Measurements from ENCODE around the gene LRRC46. TPM values are rescaled to one million over a fixed set of nuclear protein-coding genes. Genes with fewer than 3 reads are reported as not detected.

Gene LRRC46
- total and polyA plus RNA-seq, 4 donors, result 9.3 to 25.3 (median 10.7) TPM

DNA sequence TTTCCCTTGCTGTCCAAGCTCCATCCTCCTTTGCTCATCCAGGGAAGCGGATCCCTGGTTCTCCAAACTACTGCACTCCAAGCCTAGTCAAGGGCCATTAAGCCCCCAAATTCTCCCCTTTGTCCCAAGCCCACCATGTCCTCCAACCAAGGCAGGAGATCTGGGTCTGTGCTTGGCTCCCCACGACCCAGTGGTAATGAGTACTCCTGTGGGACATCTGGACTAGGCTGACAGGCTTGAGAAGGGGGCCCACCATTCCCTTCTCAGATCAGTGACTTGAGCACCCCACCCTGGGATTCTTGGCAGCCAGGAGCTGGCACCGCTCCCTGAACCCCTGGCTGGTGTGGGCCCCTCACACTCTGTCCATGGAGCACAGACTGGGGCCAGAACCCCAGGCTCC lies 27.0 kb upstream of the LRRC46 start:
- no peak overlapping the region for H3K4me3 ChIP-seq
- no peaks in the 10 kb centered on the region for H3K9me3 ChIP-seq (ENCODE audit: control insufficient read depth in 4 of 4, insufficient read depth in 3 of 4, low read length in 3 of 4)
- peaks cover 0 to 28% (median 6%) of the 10 kb centered on the region in 4 donors for H3K36me3 ChIP-seq (ENCODE audit: control insufficient read depth in 4 of 4, insufficient read depth in 4 of 4, low read length in 4 of 4)
- ATAC-seq (ENCODE audit: insufficient read depth, low FRiP score), result no peak
- H3K27me3 ChIP-seq (ENCODE audit: control insufficient read depth in 3 of 3, insufficient read depth in 3 of 3, low read length in 2 of 3), result no peaks in the 10 kb centered on the region
- H3K9ac ChIP-seq (ENCODE audit: insufficient read depth in 1 of 2, low read length in 2 of 2), result no peak overlapping the region
- TF ChIP-seq, protein P1, sequence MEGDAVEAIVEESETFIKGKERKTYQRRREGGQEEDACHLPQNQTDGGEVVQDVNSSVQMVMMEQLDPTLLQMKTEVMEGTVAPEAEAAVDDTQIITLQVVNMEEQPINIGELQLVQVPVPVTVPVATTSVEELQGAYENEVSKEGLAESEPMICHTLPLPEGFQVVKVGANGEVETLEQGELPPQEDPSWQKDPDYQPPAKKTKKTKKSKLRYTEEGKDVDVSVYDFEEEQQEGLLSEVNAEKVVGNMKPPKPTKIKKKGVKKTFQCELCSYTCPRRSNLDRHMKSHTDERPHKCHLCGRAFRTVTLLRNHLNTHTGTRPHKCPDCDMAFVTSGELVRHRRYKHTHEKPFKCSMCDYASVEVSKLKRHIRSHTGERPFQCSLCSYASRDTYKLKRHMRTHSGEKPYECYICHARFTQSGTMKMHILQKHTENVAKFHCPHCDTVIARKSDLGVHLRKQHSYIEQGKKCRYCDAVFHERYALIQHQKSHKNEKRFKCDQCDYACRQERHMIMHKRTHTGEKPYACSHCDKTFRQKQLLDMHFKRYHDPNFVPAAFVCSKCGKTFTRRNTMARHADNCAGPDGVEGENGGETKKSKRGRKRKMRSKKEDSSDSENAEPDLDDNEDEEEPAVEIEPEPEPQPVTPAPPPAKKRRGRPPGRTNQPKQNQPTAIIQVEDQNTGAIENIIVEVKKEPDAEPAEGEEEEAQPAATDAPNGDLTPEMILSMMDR (IDR thresholded peaks at IDR 0.05; ENCODE audit: control extremely low read depth, extremely low read depth), result no peak
- no peak for DNase-seq
- 73 to 79% methylated on average over 3 of the region's 3 CpGs for WGBS, 2 donors
- no peaks in the 10 kb centered on the region for H3K4me1 ChIP-seq (ENCODE audit: control insufficient read depth in 5 of 5, insufficient read depth in 5 of 5, low read length in 5 of 5)
- no peak overlapping the region for H3K27ac ChIP-seq (ENCODE audit: low read depth in 1 of 2, low read length in 1 of 2)

DNA sequence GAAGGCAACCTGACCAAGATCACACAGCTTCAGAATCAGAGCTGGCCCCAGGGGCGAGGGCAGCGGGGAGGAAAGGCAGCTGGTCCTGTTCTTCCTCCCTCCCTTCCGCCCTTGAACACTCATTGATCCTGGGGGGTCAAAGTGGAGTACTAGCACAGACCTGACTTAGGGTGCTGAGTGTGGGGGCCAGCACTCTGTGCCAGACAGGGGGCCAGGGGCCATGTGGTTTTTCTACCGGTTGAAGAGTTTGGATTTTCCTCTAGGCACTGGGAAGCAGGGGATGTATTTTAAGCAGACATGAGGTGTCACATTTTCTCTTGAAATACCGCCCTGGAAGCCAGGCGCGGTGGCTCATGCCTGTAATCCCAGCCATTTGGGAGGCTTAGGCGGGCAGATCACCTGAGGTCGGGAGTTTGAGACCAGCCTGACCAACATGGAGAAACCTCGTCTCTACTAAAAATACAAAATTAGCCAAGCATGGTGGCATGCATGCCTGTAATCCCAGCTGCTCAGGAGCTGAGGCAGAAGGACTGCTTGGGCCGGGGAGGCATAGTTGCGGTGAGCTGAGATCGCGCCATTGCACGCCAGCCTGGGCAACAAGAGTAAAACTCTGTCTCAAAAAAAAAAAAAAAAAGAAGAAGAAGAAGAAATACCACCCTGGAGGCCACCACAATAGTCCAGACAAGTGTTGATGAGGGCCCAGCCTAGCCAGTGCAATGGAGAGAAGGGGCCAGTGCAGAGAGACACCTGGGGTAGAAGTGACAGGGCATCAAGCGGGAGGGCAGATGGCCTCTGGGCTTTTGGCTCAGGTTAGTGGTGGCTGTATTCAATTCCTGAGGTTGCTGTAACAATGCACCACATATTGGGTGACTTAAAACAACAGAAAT lies 25.2 kb upstream of the LRRC46 start:
- no peak for DNase-seq
- Histone ChIP-seq H3K4me1 (ENCODE audit: control insufficient read depth in 5 of 5, insufficient read depth in 5 of 5, low read length in 5 of 5) (peaks cover 0 to 7% (median 1%) of the 10 kb centered on the region in 5 donors), H3K27me3 (ENCODE audit: control insufficient read depth in 3 of 3, insufficient read depth in 3 of 3, low read length in 2 of 3) (no peaks in the 10 kb centered on the region), H3K4me3 (no peak overlapping the region), H3K27ac (ENCODE audit: low read depth in 1 of 2, low read length in 1 of 2) (no peak overlapping the region), H3K36me3 (ENCODE audit: control insufficient read depth in 4 of 4, insufficient read depth in 4 of 4, low read length in 4 of 4) (peaks cover 3 to 31% (median 10%) of the 10 kb centered on the region in 4 donors), H3K9me3 (ENCODE audit: control insufficient read depth in 4 of 4, insufficient read depth in 3 of 4, low read length in 3 of 4) (no peaks in the 10 kb centered on the region), H3K9ac (ENCODE audit: insufficient read depth in 1 of 2, low read length in 2 of 2) (no peak overlapping the region)
- no peak for ATAC-seq (ENCODE audit: insufficient read depth, low FRiP score)
- TF ChIP-seq, protein P1 (IDR thresholded peaks at IDR 0.05; ENCODE audit: control extremely low read depth, extremely low read depth), result no peak
- WGBS, 2 donors, result 91 to 95% methylated on average over 16 of the region's 16 CpGs

DNA sequence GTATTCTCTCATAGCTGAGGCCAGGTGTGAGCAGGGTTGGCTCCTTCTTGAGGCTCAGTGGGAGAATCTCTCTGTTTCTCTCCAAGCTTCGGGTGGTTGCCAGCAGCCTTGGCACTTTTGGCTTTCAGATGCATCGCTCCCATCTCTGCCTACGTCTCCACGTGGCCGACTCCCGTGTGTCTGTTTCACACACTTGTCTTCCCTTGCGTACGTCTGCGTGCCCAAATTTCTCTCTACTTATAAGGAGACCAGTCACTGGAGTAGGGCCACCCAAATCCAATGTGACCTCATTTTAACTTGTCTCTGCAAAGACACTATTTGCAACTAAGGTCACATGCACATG lies 24.6 kb upstream of the LRRC46 start:
- H3K27ac ChIP-seq (ENCODE audit: low read depth in 1 of 2, low read length in 1 of 2), result no peak overlapping the region
- H3K36me3 ChIP-seq (ENCODE audit: control insufficient read depth in 4 of 4, insufficient read depth in 4 of 4, low read length in 4 of 4), result peaks cover 3 to 31% (median 10%) of the 10 kb centered on the region in 4 donors
- TF ChIP-seq, protein P1 (IDR thresholded peaks at IDR 0.05; ENCODE audit: control extremely low read depth, extremely low read depth), result no peak

More for the DNA sequence above, 24.6 kb upstream of the LRRC46 start:
- H3K9ac ChIP-seq (ENCODE audit: insufficient read depth in 1 of 2, low read length in 2 of 2), result no peak overlapping the region
- no peak for ATAC-seq (ENCODE audit: insufficient read depth, low FRiP score)
- no peaks in the 10 kb centered on the region for H3K27me3 ChIP-seq (ENCODE audit: control insufficient read depth in 3 of 3, insufficient read depth in 3 of 3, low read length in 2 of 3)
- H3K4me1 ChIP-seq (ENCODE audit: control insufficient read depth in 5 of 5, insufficient read depth in 5 of 5, low read length in 5 of 5), result peaks cover 0 to 9% (median 3%) of the 10 kb centered on the region in 5 donors
- DNase-seq, result no peak
- 91 to 95% methylated on average over 9 of the region's 9 CpGs for WGBS, 2 donors
- no peak overlapping the region for H3K4me3 ChIP-seq
- no peaks in the 10 kb centered on the region for H3K9me3 ChIP-seq (ENCODE audit: control insufficient read depth in 4 of 4, insufficient read depth in 3 of 4, low read length in 3 of 4)
